GM19193 (cell line): Measurements from ENCODE around the gene CNTN6.

Experiments
- POLR2A ChIP-seq: IDR thresholded peaks from 4 replicates; pipeline ENCODE4 v1.6.1; 2011; ENCODE audit not compliant: insufficient read depth, insufficient read length; ENCODE audit errors: extremely low read depth

Gene CNTN6

DNA sequence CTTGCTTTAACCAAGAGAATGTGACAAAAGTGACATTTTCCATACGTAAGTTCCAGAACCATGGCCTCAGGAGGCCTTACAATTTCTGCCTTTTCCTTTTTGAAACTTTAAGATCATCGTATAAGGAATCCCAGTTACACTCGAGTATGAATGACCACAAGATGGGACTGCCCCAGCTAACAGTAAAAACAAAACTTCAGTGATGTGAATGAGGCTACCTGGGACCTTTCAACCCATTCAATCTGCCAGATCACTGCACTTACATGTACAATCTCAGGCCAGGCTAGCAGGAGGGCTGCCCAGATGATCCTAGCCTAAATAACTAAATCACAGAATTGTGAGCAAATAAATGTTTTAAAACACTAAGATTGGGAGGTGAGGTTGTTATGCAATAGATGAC, 328.8 kb downstream of the CNTN6 start:
- no peak for TF ChIP-seq POLR2A

DNA sequence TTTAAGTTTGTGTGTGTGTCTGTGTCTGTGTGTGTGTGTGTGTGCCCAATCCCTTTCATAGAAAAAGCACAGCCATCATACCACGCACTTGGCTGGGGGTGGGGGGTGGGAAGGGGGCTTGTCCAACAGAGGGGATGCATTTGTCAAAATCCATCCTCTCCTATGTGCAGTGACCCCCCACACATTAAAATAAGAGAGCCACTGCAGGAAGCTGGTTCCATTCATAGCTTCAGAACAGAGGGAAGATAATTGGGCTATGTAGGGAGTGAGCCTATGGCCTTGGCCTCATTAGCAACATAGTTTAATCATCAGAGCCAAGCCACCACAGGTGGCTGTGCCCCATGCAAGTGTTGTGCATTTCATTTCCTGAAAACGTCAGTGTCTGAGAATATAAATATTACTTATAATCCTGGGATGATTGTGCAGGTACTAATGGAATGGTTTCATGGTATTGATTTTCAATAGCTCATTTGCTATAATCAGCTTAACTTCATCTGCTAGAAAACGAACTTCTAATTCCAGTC, 330.8 kb downstream of the CNTN6 start:
- no peak for TF ChIP-seq POLR2A

DNA sequence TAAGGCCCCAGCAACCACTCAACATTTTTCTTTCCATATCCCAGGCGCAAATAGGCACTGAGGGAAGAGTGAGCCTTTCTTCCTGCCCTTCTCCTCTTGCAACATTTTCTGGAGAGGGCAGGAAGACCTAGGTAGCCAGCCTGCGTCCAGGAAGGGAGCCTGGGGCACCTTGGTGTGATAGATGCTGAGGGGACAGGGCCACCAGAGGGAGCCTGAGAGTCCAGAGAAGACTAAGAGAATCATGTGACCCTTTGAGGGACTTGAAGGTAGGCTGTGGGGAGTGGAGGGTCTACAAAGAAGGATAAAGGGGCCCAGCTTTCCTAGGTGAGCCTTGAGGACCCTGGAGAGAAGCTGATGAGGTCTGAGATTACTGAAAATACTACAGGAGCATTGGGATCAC, 346.6 kb downstream of the CNTN6 start:
- TF ChIP-seq POLR2A: no peak

DNA sequence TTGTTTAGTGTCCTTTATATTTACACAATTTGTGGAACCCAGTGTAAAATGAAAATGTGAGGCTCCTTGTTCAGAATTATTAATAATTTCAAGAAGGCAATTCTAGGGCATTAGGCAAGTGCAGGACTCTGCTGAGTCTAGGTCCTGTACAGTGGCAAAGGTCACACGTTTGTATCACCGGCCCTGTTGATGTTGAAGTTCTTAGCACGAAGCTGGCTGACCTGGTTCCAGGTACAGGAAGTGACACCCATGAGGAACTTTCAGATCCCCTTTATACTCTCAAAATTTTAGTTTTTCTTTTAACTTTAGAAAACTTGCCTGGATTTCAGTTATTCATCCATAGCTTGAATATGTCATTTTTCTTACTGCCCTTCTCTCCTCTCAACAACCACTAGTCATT, 349.4 kb downstream of the CNTN6 start:
- TF ChIP-seq POLR2A: no peak

GRCh38 chr3:1444195-1444594, 351.4 kb downstream of the CNTN6 start:
- TF ChIP-seq POLR2A: no peak

DNA sequence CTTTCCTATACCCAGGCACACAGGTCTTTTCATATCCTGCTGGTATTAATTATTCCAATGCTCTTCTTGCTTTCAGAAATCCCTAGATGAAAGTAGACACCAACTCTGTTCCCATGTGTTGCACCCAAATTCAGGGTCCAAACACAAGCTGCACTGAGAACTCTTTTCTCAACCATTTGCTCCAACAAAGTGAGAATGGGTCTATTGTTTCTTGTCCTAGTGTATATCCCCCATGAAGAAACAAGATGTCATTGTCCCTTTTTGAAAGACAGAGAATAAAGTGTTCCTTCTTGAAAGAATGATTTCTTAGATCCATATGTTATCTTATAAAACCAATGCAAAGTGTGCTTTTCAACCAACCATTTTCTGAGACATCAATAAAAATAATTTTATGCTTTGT, 353.7 kb downstream of the CNTN6 start:
- TF ChIP-seq POLR2A: no peak

DNA sequence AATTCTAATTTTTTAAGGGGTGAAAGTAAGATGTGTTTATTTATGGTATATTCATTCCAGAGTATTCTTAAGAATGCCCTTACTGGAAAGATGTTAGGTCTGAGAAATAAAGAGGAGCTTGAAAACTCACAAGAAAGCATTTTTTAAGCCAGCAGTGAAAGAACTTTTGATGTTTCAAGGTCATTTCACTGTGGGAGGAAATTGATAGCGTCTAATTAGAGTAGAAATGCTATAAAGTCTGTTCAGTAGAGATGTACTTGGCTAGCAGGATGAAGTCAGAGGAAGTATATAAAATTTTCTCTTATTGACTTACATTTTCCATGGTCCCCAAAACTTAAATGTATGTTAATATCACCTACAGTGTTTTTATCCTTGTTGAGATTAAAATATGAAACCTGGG, 354.6 kb downstream of the CNTN6 start:
- no peak for TF ChIP-seq POLR2A

GRCh38 chr3:1448443-1448842, 355.6 kb downstream of the CNTN6 start:
- TF ChIP-seq POLR2A: no peak
